Thymus (tissue), 11 donors: Measurements from ENCODE around the gene R3HDM2. TPM values are rescaled to one million over a fixed set of nuclear protein-coding genes. Genes with fewer than 3 reads are reported as not detected.
"Not testable (repeated sequence)": the region's sequence is repeated elsewhere in the genome, so short reads cannot be mapped to it uniquely, and the experiment has no call there.

Experiments used
- DNase-seq, 9 donors: peaks; one replicate each; pipeline ENCODE4 v3.0.0-alpha.2; 2013; ENCODE audit warnings: low spot score in 9 of 9, low read depth in 6 of 9, missing footprints in 1 of 9
- H3K27ac ChIP-seq, 2 donors: one replicate each; pipeline ENCODE4 v1.5.1; 2013; ENCODE audit warnings: control low read depth in 1 of 2, low read depth in 1 of 2, low read length in 1 of 2, mild to moderate bottlenecking in 1 of 2, moderate library complexity in 1 of 2
- H3K27me3 ChIP-seq, 2 donors: one replicate each; pipeline ENCODE4 v1.5.1; 2013; ENCODE audit warnings: low read length in 1 of 2; ENCODE audit not compliant: control insufficient read depth in 2 of 2, insufficient read depth in 1 of 2
- H3K36me3 ChIP-seq, 2 donors: one replicate each; pipeline ENCODE4 v1.5.1; 2013; ENCODE audit warnings: low read length in 1 of 2, mild to moderate bottlenecking in 1 of 2, moderate library complexity in 1 of 2; ENCODE audit not compliant: control insufficient read depth in 2 of 2, insufficient read depth in 2 of 2
- H3K4me1 ChIP-seq, 2 donors: one replicate each; pipeline ENCODE4 v1.5.1; 2013; ENCODE audit warnings: low read length in 2 of 2; ENCODE audit not compliant: control insufficient read depth in 2 of 2, insufficient read depth in 2 of 2
- H3K4me3 ChIP-seq, 2 donors: one replicate each; pipeline ENCODE4 v1.5.1; 2013; ENCODE audit warnings: low read length in 2 of 2, control low read depth in 1 of 2, mild to moderate bottlenecking in 1 of 2
- H3K9me3 ChIP-seq, 2 donors: one replicate each; pipeline ENCODE4 v1.5.1; 2013; ENCODE audit warnings: low read length in 1 of 2, mild to moderate bottlenecking in 1 of 2; ENCODE audit not compliant: control insufficient read depth in 2 of 2, insufficient read depth in 1 of 2
- WGBS: extraction: QIAGEN DNeasy Blood & Tissue Kit; methylation state at CpG from one replicate; pipeline ENCODE4 v1.1.7; 2013; 5-methylcytosine and 5-hydroxymethylcytosine counted together
- polyA plus RNA-seq: library from polyadenylated mRNA; stranded (reverse); fragments of 200-250 nt; gene quantifications from one replicate; pipeline ENCODE4 v1.2.3, GENCODE V29; 2013
- total RNA-seq: library from RNA; stranded (reverse); fragments of 120-200 nt; gene quantifications from one replicate; pipeline ENCODE4 v1.2.4, GENCODE V29; 2013
- donor health status: healthy.

The R3HDM2 gene
- total and polyA plus RNA-seq, 2 donors: 12.6 to 22.4 TPM

DNA sequence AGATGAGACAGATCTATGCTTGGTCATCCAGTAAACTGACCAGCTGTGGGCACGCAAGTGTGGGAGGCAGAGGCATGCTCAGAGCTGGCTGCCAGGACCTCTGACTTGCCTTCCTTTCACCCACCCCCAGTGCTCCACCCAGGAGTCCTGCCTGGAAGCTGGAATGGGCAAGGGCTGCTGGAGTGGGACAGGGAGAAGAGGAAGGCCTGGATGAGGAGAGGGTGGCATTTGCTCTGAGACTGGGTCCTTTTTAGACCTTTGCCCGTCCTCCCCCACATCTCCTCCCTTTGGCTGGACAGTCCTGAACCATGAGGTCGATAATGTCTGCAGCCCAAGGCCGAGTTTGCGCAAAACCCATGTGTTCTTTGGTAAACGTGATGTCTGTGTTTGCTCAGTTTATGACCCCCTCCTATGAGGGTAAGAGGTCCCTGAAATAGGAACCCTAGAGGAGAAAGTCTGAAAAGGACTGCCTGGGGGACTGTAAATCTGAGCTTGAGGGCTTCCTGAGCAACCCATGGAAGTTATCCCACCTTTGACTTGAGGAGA lies 20.5 kb upstream of the R3HDM2 start:
- Histone ChIP-seq H3K9me3 (peaks cover 0 to 5% of the 10 kb centered on the region in 2 donors), H3K27me3 (peaks cover 0 to 12% of the 10 kb centered on the region in 2 donors), H3K27ac (no peak overlapping the region), H3K4me1 (peaks cover 0 to 13% of the 10 kb centered on the region in 2 donors), H3K4me3 (no peak overlapping the region), H3K36me3 (no peaks in the 10 kb centered on the region)
- WGBS: 95% methylated on average over 6 of the region's 6 CpGs
- DNase-seq: no peak

DNA sequence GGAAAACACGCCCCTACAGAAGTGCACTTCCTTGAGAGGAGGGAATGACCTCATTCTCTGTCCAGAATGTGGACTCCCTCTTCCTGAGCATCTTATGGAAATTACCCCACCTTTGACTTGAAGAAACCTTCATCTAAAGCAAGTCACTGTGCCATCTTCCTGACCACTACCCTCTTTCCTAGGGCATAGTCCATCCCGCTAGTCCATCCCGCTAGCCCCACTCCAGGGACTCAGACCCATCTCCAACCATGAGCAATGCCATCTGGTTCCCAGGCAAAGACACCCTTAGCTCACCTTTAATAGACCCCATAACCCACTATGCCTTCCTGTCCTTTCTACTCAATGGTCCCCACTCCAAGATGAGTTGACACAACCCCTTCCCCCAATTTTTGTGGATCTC lies 19.2 kb upstream of the R3HDM2 start:
- H3K27me3 ChIP-seq: peaks cover 0 to 1% of the 10 kb centered on the region in 2 donors
- no peak for DNase-seq
- peaks cover 0 to 8% of the 10 kb centered on the region in 2 donors for H3K4me1 ChIP-seq
- H3K4me3 ChIP-seq: no peak overlapping the region
- 97% methylated on average over 3 of the region's 3 CpGs for WGBS
- no peak overlapping the region for H3K27ac ChIP-seq
- H3K36me3 ChIP-seq: no peaks in the 10 kb centered on the region
- peaks cover 0 to 5% of the 10 kb centered on the region in 2 donors for H3K9me3 ChIP-seq

DNA sequence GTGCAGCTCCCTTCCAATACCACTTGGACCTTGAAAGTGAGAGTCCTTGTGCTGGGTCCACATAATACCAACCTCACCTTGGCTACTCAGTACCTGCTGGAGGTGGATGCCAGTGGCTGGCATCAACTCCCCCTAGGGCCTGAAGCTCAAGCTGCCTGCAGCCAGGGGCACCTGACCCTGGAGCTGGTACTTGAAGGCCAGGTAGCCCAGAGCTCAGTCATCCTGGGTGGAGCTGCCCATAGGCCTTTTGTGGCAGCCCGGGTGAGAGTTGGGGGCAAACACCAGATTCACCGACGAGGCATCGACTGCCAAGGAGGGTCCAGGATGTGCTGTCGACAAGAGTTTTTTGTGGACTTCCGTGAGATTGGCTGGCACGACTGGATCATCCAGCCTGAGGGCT lies 18.5 kb upstream of the R3HDM2 start:
- H3K27me3 ChIP-seq: no peaks in the 10 kb centered on the region
- H3K9me3 ChIP-seq: peaks cover 0 to 5% of the 10 kb centered on the region in 2 donors
- no peak for DNase-seq
- H3K27ac ChIP-seq: no peak overlapping the region
- H3K36me3 ChIP-seq: no peaks in the 10 kb centered on the region
- no peak overlapping the region for H3K4me3 ChIP-seq
- peaks cover 0 to 8% of the 10 kb centered on the region in 2 donors for H3K4me1 ChIP-seq
- WGBS: 99% methylated on average over 7 of the region's 7 CpGs

DNA sequence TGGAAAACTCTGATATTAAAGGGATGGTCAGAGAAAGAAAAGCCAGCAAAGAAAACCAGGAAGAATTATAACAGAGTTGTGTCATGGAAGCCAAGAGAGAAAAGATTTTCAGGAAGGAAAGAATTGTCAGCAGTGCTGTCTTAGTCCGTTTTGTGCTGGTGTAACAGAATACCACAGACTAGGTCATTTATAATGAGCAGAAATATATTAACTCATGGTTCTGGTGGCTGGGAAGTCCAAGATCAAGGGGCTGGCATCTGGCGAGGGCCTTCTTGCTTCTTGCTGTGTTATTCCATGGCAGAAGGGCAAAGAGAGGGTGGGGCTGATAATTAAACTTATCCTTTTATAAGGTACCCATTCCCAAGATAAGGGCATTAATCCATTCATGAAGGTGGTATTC lies 17.8 kb upstream of the R3HDM2 start:
- Histone ChIP-seq H3K4me1 (peaks cover 0 to 8% of the 10 kb centered on the region in 2 donors), H3K4me3 (no peak overlapping the region), H3K36me3 (no peaks in the 10 kb centered on the region), H3K27me3 (no peaks in the 10 kb centered on the region), H3K9me3 (peaks cover 0 to 5% of the 10 kb centered on the region in 2 donors), H3K27ac (no peak overlapping the region)
- no peak for DNase-seq
- 98% methylated on average over 2 of the region's 2 CpGs for WGBS

GRCh38 chr12:57446292-57446960 lies 15.6 kb upstream of the R3HDM2 start:
- Histone ChIP-seq H3K4me1 (no peaks in the 10 kb centered on the region), H3K36me3 (no peaks in the 10 kb centered on the region), H3K27me3 (no peaks in the 10 kb centered on the region), H3K9me3 (peaks cover 0 to 10% of the 10 kb centered on the region in 2 donors), H3K4me3 (no peak overlapping the region), H3K27ac (no peak overlapping the region)
- WGBS: 98% methylated on average over 6 of the region's 6 CpGs
- no peak for DNase-seq

GRCh38 chr12:57444744-57445143 lies 13.9 kb upstream of the R3HDM2 start:
- 94% methylated on average over 5 of the region's 5 CpGs for WGBS
- DNase-seq: no peak

GRCh38 chr12:57444337-57444736 lies 13.5 kb upstream of the R3HDM2 start:
- not testable (repeated sequence) for DNase-seq, H3K4me3 ChIP-seq, H3K27me3 ChIP-seq, H3K27ac ChIP-seq, H3K36me3 ChIP-seq, H3K9me3 ChIP-seq, H3K4me1 ChIP-seq
- 95% methylated on average over 6 of the region's 6 CpGs for WGBS

More at GRCh38 chr12:57444744-57445143, 13.9 kb upstream of the R3HDM2 start:
- H3K27ac ChIP-seq: no peak overlapping the region
- no peak overlapping the region for H3K4me3 ChIP-seq
- H3K36me3 ChIP-seq: no peaks in the 10 kb centered on the region
- H3K9me3 ChIP-seq: peaks cover 0 to 10% of the 10 kb centered on the region in 2 donors
- H3K27me3 ChIP-seq: no peaks in the 10 kb centered on the region
- H3K4me1 ChIP-seq: no peaks in the 10 kb centered on the region

- no peaks in the 10 kb centered on the region for H3K36me3 ChIP-seq
- no peak for DNase-seq
- H3K4me3 ChIP-seq: no peak overlapping the region
- WGBS: 57% methylated on average over 1 of the region's 1 CpG
- H3K27me3 ChIP-seq: no peaks in the 10 kb centered on the region
- H3K27ac ChIP-seq: no peak overlapping the region
- H3K9me3 ChIP-seq: peaks cover 0 to 6% of the 10 kb centered on the region in 2 donors
- no peaks in the 10 kb centered on the region for H3K4me1 ChIP-seq
These were observed 11.1 kb upstream of the R3HDM2 start for GRCh38 chr12:57441846-57442427.

- not testable (repeated sequence) for H3K4me3 ChIP-seq, H3K4me1 ChIP-seq, DNase-seq, H3K36me3 ChIP-seq, H3K27ac ChIP-seq, H3K27me3 ChIP-seq, H3K9me3 ChIP-seq
- WGBS: 90% methylated on average over 2 of the region's 2 CpGs
These were observed 10.6 kb upstream of the R3HDM2 start for GRCh38 chr12:57441393-57441792.
